Islet precursor cell (in vitro differentiated cells): ENCODE measurements around the gene GAMT.
"Not testable (repeated sequence)": the region's sequence is repeated elsewhere in the genome, so short reads cannot be mapped to it uniquely, and the experiment has no call there.

ENCODE experiments used
- DNase-seq: peaks from one replicate; pipeline ENCODE4 v3.0.0-alpha.2; 2018

GAMT gene

GRCh38 chr19:1433119-1434039 is 32.0 kb upstream of the GAMT start:
- DNase-seq: no peak

DNA sequence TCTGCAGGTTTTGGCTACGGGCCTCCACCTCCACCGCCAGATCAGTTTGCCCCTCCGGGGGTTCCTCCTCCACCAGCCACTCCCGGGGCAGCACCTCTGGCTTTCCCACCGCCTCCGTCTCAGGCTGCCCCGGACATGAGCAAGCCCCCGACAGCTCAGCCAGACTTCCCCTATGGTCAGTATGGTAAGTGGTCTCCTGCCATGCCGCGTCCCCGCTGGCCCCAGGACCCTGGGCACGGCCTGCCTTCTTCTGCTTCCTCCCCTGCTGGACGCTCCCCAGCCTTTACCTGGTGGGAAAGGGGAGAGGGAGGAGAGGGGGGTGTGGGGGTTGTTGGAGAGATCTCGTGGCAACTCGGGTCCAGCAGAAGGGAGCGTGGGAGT is 31.2 kb upstream of the GAMT start:
- no peak for DNase-seq

DNA sequence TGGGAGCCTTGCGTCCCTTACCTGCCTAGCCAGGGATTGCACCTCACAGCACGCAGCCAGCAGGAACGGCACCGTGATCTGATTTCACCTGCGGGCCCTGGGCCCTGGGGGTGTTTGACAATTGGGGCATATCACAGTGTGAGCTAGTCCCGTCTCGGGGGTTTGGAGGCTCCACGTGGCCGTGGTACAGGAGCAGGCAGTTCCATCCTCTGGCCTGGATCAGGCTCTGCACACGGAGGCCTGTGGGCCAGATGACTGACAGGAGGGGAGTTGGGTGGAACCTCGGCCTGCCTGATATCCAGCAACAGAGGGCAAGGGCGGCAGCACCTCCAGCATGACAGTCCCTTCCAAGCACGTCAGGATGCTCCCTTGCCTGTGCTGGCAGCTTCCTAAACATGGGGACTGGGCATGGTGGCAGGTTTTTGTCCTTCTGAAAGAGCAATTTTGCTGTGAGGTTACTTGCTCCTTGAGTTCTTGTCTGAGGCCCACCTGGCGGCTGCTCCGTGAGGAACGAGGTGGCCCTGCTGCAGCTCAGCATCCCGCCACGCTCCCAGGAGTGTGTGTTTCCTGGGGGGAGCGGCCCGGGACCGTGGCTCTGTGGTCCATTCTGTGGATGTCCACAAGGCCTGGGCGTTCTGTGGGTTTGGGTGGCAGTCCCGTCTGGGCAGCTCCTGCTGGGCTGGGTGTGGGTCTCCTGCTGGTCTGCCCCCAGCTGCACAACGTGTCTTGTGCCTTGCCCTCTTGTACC is 30.6 kb upstream of the GAMT start:
- DNase-seq: no peak

DNA sequence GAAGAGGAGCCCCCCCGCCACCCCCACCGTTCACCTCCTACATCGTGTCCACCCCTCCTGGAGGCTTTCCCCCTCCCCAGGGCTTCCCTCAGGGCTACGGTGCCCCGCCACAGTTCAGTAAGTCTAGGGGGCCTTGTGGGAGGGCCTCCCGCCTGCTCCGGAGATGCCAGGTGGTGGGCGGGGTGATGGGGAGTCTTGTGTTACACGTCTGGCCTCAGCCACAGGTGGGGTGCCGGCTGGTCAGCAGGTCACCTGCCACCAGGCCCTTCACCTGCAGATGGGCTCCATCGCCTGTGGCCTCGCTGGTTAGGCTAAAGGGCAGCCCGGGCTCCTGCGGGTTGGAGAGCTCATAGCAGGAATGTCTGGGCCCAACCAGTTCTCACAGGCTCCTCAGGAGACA is 28.9 kb upstream of the GAMT start:
- no peak for DNase-seq

DNA sequence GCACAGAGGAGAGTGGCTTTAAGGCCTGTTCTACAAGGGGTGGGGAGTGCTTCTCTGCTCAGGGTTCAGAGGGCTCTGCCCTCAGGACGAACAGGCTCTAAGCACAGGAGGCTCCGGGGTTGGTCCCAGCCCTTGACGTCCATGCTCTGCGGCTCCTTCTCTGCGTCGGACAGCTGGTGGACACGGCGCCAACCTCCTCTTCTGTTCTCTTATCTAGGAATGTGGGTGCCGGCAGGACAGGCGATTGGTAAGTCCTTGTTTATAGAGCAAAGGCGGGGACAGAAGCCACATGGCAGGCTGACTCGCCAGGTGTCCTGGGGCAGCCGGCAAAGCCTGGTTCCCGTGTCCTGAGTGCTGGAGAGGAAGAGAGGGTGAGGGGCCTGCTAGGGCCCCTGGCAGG is 28.4 kb upstream of the GAMT start:
- no peak for DNase-seq

- DNase-seq: no peak
Measured at GRCh38 chr19:1428738-1429391, 27.5 kb upstream of the GAMT start.

- no peak for DNase-seq
Measured at GRCh38 chr19:1427221-1427920, 26.0 kb upstream of the GAMT start.

DNA sequence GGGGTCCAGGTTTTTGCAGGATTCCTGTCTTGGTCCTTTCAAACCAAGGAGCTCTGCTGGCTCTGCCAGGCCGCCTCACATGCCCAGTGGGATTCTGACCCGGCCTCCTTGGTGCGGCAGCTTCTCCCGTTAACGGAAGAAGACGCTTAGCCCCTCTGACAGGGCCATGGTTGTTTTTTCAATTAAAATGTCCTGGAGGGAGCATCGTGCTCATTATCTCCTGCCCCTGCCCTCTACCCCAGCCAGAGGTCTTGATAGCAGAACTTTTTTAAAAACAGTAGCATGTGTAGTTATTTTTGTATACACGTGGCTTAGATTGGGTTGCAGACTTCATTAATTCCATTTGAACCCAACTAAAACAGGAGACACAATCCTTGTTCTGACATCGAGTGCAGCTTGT is 25.4 kb upstream of the GAMT start:
- DNase-seq: no peak

DNA sequence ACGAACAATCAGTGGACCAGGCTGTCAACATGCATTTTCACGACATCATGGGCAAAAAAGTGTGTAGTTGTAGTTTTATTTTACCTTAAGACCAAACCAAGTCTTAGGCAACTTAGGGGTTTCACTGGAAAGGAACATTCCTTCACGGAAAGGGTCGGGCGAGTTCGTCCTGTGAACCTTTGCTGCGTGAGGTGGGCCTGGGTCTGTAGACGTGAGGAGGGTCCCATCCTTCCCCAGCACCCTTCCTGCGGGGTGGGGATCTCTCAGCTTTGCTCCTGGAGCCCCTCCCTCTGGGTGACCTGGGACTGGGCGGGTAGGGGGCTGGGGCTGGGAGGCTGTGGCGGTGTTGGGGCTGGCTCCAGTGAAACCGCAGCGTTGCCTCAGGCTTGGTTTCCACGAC is 24.6 kb upstream of the GAMT start:
- no peak for DNase-seq

DNA sequence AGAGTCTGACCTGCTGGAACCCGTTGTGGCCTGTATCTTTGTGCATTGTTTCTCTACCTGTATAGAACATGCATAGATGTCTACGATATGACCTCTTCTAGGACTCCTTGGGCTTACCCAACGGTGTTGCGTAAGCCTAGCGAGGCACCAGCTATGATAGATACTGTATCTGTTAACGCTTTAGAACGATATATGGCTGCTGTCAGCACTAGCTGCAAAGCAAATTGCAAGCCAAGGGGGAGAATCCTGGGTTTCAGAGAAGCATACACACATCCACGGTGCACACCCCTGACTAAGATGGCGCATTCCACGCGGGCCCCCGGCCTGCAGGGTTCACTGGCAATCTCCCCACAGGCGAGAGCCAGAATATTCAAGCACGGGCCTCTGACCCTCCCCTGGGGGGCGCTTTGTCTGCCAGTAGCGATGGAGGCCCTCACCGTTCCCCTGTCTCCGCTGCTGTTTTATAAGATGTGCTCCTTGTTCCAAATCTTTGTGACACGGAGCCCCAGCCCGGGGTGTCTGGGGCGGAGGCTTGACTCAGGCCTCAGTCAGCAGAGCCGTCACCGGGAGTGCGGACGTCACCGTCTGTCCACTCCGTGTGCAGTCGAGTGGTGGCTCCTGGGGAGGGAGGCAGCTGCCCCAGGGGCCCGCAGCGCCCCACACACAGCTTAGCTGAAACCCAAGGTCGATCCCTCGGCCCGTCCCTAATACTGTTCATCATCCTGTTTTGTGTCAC is 23.9 kb upstream of the GAMT start:
- no peak for DNase-seq

- no peak for DNase-seq
Measured at GRCh38 chr19:1424192-1424955, 23.0 kb upstream of the GAMT start.

DNA sequence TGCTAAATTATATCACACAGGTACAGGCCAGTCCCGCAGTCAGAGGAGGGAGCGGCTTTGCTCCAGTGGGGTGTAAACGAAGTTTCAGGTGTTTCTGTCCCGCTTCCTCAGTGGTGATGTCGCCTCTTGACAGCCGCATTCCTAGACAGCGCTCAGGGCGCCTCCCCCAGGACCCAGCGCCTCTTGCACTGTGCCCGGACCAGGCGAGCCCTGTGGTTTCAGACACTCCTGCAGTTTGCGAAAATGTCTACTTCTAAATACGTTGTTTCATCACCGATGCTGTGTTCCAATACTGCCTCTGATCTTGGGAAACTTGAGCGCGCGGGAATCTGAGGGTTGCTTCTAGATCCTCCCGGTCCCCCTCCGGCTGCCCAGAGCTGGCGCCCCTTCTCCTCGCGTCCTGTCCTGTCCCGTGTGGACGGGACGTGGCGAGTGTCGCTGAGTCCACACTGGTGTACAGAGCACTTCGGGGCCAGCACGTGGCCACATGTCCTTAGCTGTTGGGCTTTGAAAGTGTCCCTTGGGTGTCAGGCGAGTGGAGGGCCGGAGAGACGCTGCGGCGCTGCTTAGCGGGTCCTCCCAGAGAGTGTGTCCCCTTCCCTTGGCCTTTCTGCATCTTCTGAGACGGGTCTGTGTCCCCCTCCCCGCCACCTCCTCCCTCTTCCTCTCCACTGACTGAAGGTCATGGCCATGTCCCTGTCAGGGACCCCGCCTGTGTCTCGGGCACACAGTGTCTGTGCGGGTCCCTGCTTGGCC is 22.3 kb upstream of the GAMT start:
- no peak for DNase-seq

DNA sequence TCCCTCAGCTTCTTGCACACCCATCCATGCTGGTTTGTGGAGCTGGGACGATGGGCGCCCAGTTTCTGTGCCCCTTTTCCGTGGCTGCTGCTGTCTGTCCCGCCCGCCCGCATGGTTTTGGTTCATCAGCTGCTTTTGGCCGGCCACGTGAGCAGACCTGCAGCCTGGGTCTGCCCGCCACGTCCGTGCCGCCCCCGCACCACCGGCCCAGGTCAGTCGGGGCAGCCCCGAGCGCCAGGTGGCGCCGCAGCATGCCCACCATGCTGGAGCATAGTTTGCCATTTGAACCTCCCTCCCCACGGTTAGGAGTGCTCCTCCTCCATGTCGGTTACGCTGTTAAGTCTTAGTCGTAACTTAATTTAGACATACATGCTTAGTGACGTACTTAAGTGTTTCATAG is 21.6 kb upstream of the GAMT start:
- no peak for DNase-seq

DNA sequence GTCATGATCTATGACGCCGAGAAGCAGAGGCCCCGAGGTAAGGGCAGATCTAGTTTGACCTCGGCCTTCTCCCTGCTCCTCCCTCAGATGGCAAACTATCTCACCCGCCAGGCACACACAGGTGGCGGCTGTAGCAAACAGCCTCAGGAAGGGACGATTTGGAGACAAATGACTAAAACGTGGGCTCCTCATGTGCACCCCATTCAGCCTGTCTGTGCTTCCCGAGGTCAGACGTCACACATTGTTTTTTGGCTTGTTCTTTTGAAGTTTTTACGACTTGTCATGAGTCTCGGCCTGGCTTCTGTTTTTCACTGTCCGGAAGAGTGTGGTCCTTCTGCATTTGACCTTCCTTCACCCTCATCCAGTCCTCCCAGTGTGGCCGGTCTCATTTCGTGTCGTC is 21.0 kb upstream of the GAMT start:
- no peak for DNase-seq

GRCh38 chr19:1421958-1422305 is 20.6 kb upstream of the GAMT start:
- DNase-seq: no peak

GRCh38 chr19:1421218-1421957 is 20.0 kb upstream of the GAMT start:
- DNase-seq: no peak

GRCh38 chr19:1420590-1420989 is 19.2 kb upstream of the GAMT start:
- no peak for DNase-seq

- DNase-seq: not testable (repeated sequence)
Measured at GRCh38 chr19:1420085-1420484, 18.7 kb upstream of the GAMT start.

- DNase-seq: no peak
Measured at GRCh38 chr19:1418951-1419738, 17.8 kb upstream of the GAMT start.

DNA sequence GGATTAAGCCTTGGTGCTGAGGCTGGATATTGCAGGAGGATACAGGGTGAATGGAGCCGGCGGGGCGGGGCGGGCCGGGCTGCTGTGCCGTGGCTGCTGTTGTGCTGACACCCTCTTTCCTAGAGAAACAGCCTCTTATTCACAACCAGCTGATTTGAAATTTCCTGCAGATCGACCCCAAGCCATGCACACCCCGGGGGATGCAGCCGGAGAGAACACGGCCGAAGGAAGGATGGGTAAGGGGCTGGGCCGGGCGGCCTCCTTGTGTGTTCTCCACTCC is 17.1 kb upstream of the GAMT start:
- DNase-seq: no peak
